ENCODE measurements around the gene PON2.

PON2 gene

DNA sequence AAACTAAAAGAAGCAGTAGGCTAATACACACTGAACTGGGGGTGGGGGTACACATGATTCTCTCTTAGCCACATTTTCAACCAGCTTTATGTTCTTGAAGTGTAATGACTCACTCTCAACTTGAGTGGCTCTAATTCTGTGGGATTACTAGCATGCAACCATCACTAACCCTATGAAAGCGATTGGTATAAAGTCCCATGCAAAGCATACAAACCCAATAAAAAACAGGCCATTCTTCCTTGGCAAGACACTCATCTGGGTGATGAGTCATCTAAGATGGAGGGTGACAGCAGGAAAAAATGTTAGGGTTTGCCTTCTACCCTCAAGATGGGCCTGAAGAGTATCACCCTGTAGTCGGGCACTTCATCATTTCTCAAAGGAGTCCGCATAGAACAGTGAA is 23.8 kb downstream of the PON2 start:
- no peak overlapping the region for H4K91ac ChIP-seq (ENCODE audit: low read depth, low read length)
- no peak overlapping the region for H2BK120ac ChIP-seq (ENCODE audit: insufficient read depth, low read length, poor library complexity)
- no peaks in the 10 kb centered on the region for H3K79me1 ChIP-seq (ENCODE audit: low read length)
- H2AK5ac ChIP-seq (ENCODE audit: low read length) = no peak overlapping the region
- H3K14ac ChIP-seq (ENCODE audit: low read length) = no peak overlapping the region
- no peak overlapping the region for H3K18ac ChIP-seq (ENCODE audit: low read length)
- no peak overlapping the region for H2AFZ ChIP-seq (ENCODE audit: insufficient read depth, low read length, poor library complexity)
- H3K36me3 ChIP-seq (ENCODE audit: control insufficient read depth in 1 of 2, insufficient read depth in 2 of 2, low read length in 2 of 2) = peaks cover 4 to 6% of the 10 kb centered on the region in 2 experiments
- H3K4me1 ChIP-seq (ENCODE audit: control insufficient read depth in 1 of 2, insufficient read depth in 2 of 2, low read length in 2 of 2) = no peaks in the 10 kb centered on the region
- H2BK5ac ChIP-seq (ENCODE audit: low read depth, low read length, poor library complexity) = no peak overlapping the region
- H4K8ac ChIP-seq (ENCODE audit: low read depth, low read length) = no peak overlapping the region
- H3K9me3 ChIP-seq (ENCODE audit: insufficient read depth, low read depth, low read length) = peaks cover 1% of the 10 kb centered on the region
- no peak overlapping the region for H3K4me2 ChIP-seq (ENCODE audit: low read length)
- no peak overlapping the region for H4K12ac ChIP-seq (ENCODE audit: low read depth, low read length)
- no peaks in the 10 kb centered on the region for H3K79me2 ChIP-seq (ENCODE audit: control insufficient read depth, insufficient read depth, low read length, poor library complexity)
- no peaks in the 10 kb centered on the region for H3K27me3 ChIP-seq (ENCODE audit: insufficient read depth, low read length)
- H3K9ac ChIP-seq (ENCODE audit: low read length) = no peak overlapping the region
- H3K27ac ChIP-seq (ENCODE audit: low read depth, low read length) = no peak overlapping the region
- H3K23ac ChIP-seq (ENCODE audit: low read length) = no peak overlapping the region
- no peak overlapping the region for H3K4ac ChIP-seq (ENCODE audit: low read depth, low read length)
- no peak for DNase-seq
- no peak overlapping the region for H2BK12ac ChIP-seq (ENCODE audit: low read length)
- no CpG with 5 or more reads among the region's 3 CpGs for WGBS (ENCODE audit: extremely low coverage, insufficient coverage, insufficient read length)
- H3K4me3 ChIP-seq (ENCODE audit: low read depth, low read length) = no peak overlapping the region

DNA sequence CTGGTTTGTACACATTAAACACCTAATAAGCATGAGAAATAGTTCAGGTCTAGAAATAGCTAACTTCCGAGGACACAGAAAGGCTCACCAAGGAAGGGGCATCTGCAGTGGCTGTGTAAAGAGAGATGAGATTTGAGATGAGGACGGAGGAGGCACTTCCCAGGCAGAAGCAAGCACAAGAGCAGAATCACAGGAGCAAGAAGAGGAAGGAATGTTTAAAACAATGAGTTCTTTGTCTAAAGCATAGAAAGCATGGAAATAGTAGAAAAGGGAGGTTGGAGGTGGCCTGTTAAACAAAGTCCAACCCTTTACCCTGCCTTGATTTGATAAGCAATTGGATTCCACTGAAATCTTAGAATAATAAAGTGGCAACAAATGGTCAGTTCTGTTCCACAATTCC is 27.1 kb downstream of the PON2 start:
- Histone ChIP-seq H3K4me1 (ENCODE audit: control insufficient read depth in 1 of 2, insufficient read depth in 2 of 2, low read length in 2 of 2) (no peaks in the 10 kb centered on the region), H2AFZ (ENCODE audit: insufficient read depth, low read length, poor library complexity) (no peak overlapping the region), H2BK5ac (ENCODE audit: low read depth, low read length, poor library complexity) (no peak overlapping the region), H3K79me2 (ENCODE audit: control insufficient read depth, insufficient read depth, low read length, poor library complexity) (no peaks in the 10 kb centered on the region), H2AK5ac (ENCODE audit: low read length) (no peak overlapping the region), H3K27me3 (ENCODE audit: insufficient read depth, low read length) (no peaks in the 10 kb centered on the region), H3K23ac (ENCODE audit: low read length) (no peak overlapping the region), H4K91ac (ENCODE audit: low read depth, low read length) (no peak overlapping the region), H3K9me3 (ENCODE audit: insufficient read depth, low read depth, low read length) (no peaks in the 10 kb centered on the region), H3K4ac (ENCODE audit: low read depth, low read length) (no peak overlapping the region), H3K14ac (ENCODE audit: low read length) (no peak overlapping the region), H2BK12ac (ENCODE audit: low read length) (no peak overlapping the region), H3K18ac (ENCODE audit: low read length) (no peak overlapping the region), H4K8ac (ENCODE audit: low read depth, low read length) (no peak overlapping the region), H3K79me1 (ENCODE audit: low read length) (no peaks in the 10 kb centered on the region), H3K4me3 (ENCODE audit: low read depth, low read length) (no peak overlapping the region), H3K36me3 (ENCODE audit: control insufficient read depth in 1 of 2, insufficient read depth in 2 of 2, low read length in 2 of 2) (peaks cover 2 to 6% of the 10 kb centered on the region in 2 experiments), H3K4me2 (ENCODE audit: low read length) (no peak overlapping the region), H3K9ac (ENCODE audit: low read length) (no peak overlapping the region), H4K12ac (ENCODE audit: low read depth, low read length) (no peak overlapping the region), H2BK120ac (ENCODE audit: insufficient read depth, low read length, poor library complexity) (no peak overlapping the region), H3K27ac (ENCODE audit: low read depth, low read length) (no peak overlapping the region)
- no peak for DNase-seq
- WGBS (ENCODE audit: extremely low coverage, insufficient coverage, insufficient read length) = no CpG with 5 or more reads among the region's 2 CpGs

DNA sequence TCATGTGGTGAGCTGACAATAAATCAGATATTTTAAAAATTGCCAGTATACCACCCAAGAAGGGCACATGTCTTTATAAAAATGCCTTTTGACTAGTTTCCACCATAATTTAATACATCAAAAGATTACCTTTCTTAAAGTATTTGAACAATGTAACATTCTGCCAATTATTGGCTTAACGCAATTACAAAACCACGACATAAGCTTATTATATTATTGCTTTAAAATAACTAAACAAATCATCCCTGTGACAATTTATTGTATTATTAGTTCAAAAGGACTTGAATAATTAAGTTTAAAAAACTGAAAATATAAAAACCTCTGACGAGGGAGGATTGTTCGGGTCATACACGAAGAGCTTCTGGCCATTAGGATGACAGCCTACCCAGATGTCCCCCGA is 29.0 kb downstream of the PON2 start:
- Histone ChIP-seq H2BK5ac (ENCODE audit: low read depth, low read length, poor library complexity) (no peak overlapping the region), H3K9me3 (ENCODE audit: insufficient read depth, low read depth, low read length) (no peaks in the 10 kb centered on the region), H2AFZ (ENCODE audit: insufficient read depth, low read length, poor library complexity) (no peak overlapping the region), H2BK120ac (ENCODE audit: insufficient read depth, low read length, poor library complexity) (no peak overlapping the region), H3K79me2 (ENCODE audit: control insufficient read depth, insufficient read depth, low read length, poor library complexity) (no peaks in the 10 kb centered on the region), H3K9ac (ENCODE audit: low read length) (no peak overlapping the region), H3K14ac (ENCODE audit: low read length) (no peak overlapping the region), H4K12ac (ENCODE audit: low read depth, low read length) (no peak overlapping the region), H3K27ac (ENCODE audit: low read depth, low read length) (no peak overlapping the region), H2BK12ac (ENCODE audit: low read length) (no peak overlapping the region), H3K36me3 (ENCODE audit: control insufficient read depth in 1 of 2, insufficient read depth in 2 of 2, low read length in 2 of 2) (peaks cover 2 to 6% of the 10 kb centered on the region in 2 experiments), H3K4me2 (ENCODE audit: low read length) (no peak overlapping the region), H3K4me1 (ENCODE audit: control insufficient read depth in 1 of 2, insufficient read depth in 2 of 2, low read length in 2 of 2) (no peaks in the 10 kb centered on the region), H3K27me3 (ENCODE audit: insufficient read depth, low read length) (no peaks in the 10 kb centered on the region), H3K4me3 (ENCODE audit: low read depth, low read length) (no peak overlapping the region), H3K79me1 (ENCODE audit: low read length) (no peaks in the 10 kb centered on the region), H3K4ac (ENCODE audit: low read depth, low read length) (no peak overlapping the region), H3K23ac (ENCODE audit: low read length) (no peak overlapping the region), H4K8ac (ENCODE audit: low read depth, low read length) (no peak overlapping the region), H3K18ac (ENCODE audit: low read length) (no peak overlapping the region), H2AK5ac (ENCODE audit: low read length) (no peak overlapping the region), H4K91ac (ENCODE audit: low read depth, low read length) (no peak overlapping the region)
- DNase-seq = no peak
- WGBS (ENCODE audit: extremely low coverage, insufficient coverage, insufficient read length) = no CpG with 5 or more reads among the region's 6 CpGs

DNA sequence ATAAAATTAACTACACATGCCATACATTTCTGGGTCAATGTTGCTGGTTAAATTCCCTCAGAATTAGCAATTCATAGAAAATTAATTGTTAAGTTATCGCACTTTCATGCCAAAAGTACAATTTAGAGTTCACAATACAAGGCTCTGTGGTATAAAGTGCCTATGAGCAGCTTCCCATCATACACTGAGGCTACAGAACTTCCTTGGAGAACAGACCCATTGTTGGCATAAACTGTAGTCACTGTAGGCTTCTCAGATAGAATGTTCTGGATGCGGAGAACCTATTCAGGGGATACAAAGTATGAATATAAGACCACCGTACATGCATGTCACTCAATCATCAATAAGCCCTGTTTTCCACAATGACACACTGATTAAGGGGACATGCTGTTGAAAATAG is 29.6 kb downstream of the PON2 start:
- Histone ChIP-seq H3K4me1 (ENCODE audit: control insufficient read depth in 1 of 2, insufficient read depth in 2 of 2, low read length in 2 of 2) (no peaks in the 10 kb centered on the region), H2BK5ac (ENCODE audit: low read depth, low read length, poor library complexity) (no peak overlapping the region), H3K79me2 (ENCODE audit: control insufficient read depth, insufficient read depth, low read length, poor library complexity) (no peaks in the 10 kb centered on the region), H2AK5ac (ENCODE audit: low read length) (no peak overlapping the region), H3K9me3 (ENCODE audit: insufficient read depth, low read depth, low read length) (no peaks in the 10 kb centered on the region), H3K9ac (ENCODE audit: low read length) (no peak overlapping the region), H4K12ac (ENCODE audit: low read depth, low read length) (no peak overlapping the region), H2AFZ (ENCODE audit: insufficient read depth, low read length, poor library complexity) (no peak overlapping the region), H2BK120ac (ENCODE audit: insufficient read depth, low read length, poor library complexity) (no peak overlapping the region), H2BK12ac (ENCODE audit: low read length) (no peak overlapping the region), H3K14ac (ENCODE audit: low read length) (no peak overlapping the region), H3K4ac (ENCODE audit: low read depth, low read length) (no peak overlapping the region), H3K4me3 (ENCODE audit: low read depth, low read length) (no peak overlapping the region), H4K8ac (ENCODE audit: low read depth, low read length) (no peak overlapping the region), H3K4me2 (ENCODE audit: low read length) (no peak overlapping the region), H3K27me3 (ENCODE audit: insufficient read depth, low read length) (no peaks in the 10 kb centered on the region), H3K79me1 (ENCODE audit: low read length) (no peaks in the 10 kb centered on the region), H3K27ac (ENCODE audit: low read depth, low read length) (no peak overlapping the region), H4K91ac (ENCODE audit: low read depth, low read length) (no peak overlapping the region), H3K18ac (ENCODE audit: low read length) (no peak overlapping the region), H3K23ac (ENCODE audit: low read length) (no peak overlapping the region), H3K36me3 (ENCODE audit: control insufficient read depth in 1 of 2, insufficient read depth in 2 of 2, low read length in 2 of 2) (peaks cover 2 to 6% of the 10 kb centered on the region in 2 experiments)
- DNase-seq = no peak
- WGBS (ENCODE audit: extremely low coverage, insufficient coverage, insufficient read length) = no CpG with 5 or more reads among the region's 3 CpGs

Data from trophoblast cell (in vitro differentiated cells and primary cell).